GM19438 (cell line): Measurements from ENCODE around the gene FAM53B.

Source experiments
- ATAC-seq: cut with Tn5 transposase; IDR thresholded peaks from one replicate; pipeline ENCODE4 v1.9.1; 2021; ENCODE audit warnings: low read depth; ENCODE audit not compliant: unreplicated experiment

Gene FAM53B

GRCh38 chr10:124667425-124668345, 76.5 kb downstream of the FAM53B start:
- ATAC-seq, result no peak

GRCh38 chr10:124666494-124666893, 77.7 kb downstream of the FAM53B start:
- ATAC-seq, result no peak

- no peak for ATAC-seq
These were observed 78.2 kb downstream of the FAM53B start for GRCh38 chr10:124665980-124666379.

GRCh38 chr10:124665558-124665957, 78.6 kb downstream of the FAM53B start:
- ATAC-seq, result no peak

- no peak for ATAC-seq
These were observed 79.1 kb downstream of the FAM53B start for GRCh38 chr10:124665091-124665490.

- ATAC-seq, result no peak
These were observed 80.3 kb downstream of the FAM53B start for GRCh38 chr10:124663766-124664360.

GRCh38 chr10:124663228-124663627, 81.0 kb downstream of the FAM53B start:
- ATAC-seq, result no peak

- no peak for ATAC-seq
These were observed 82.5 kb downstream of the FAM53B start for GRCh38 chr10:124661660-124662180.

- ATAC-seq, result no peak
These were observed 83.6 kb downstream of the FAM53B start for GRCh38 chr10:124660404-124661125.

GRCh38 chr10:124659380-124659779, 84.8 kb downstream of the FAM53B start:
- no peak for ATAC-seq

- no peak for ATAC-seq
These were observed 85.5 kb downstream of the FAM53B start for GRCh38 chr10:124658591-124659242.

GRCh38 chr10:124657806-124658205, 86.4 kb downstream of the FAM53B start:
- ATAC-seq, result no peak

- no peak for ATAC-seq
These were observed 87.6 kb downstream of the FAM53B start for GRCh38 chr10:124656541-124656940.

GRCh38 chr10:124656113-124656490, 88.1 kb downstream of the FAM53B start:
- ATAC-seq, result no peak

GRCh38 chr10:124655191-124656112, 88.7 kb downstream of the FAM53B start:
- ATAC-seq, result no peak

GRCh38 chr10:124654686-124655085, 89.5 kb downstream of the FAM53B start:
- ATAC-seq, result no peak

- no peak for ATAC-seq
These were observed 90.1 kb downstream of the FAM53B start for GRCh38 chr10:124653811-124654651.

GRCh38 chr10:124653311-124653710, 90.9 kb downstream of the FAM53B start:
- no peak for ATAC-seq

- ATAC-seq, result no peak
These were observed 91.5 kb downstream of the FAM53B start for GRCh38 chr10:124652701-124653100.
